Heart left ventricle (tissue), 13 donors: ENCODE data around the gene PRR16.

ENCODE experiments used
- POLR2A ChIP-seq, 2 donors: fragments of 450-650 bp; IDR thresholded peaks; one replicate each; pipeline ENCODE4 v1.6.1; 2017; ENCODE audit warnings: antibody characterized with exemption in 2 of 2, mild to moderate bottlenecking in 2 of 2, moderate library complexity in 2 of 2
- TF ChIP-seq, protein P1 (sequence below), 12 donors: fragments of 200-600 bp; sonication (generic) in 4 of 12; IDR thresholded peaks; one replicate each; pipeline versions ENCODE4 v1.5.0 to v1.8.0; 2018 to 2022; ENCODE audit warnings: antibody characterized with exemption in 12 of 12, mild to moderate bottlenecking in 5 of 12
- donor health status: ischemic (EF 13 %, LVEDD 7.1; RV severe dilation, severe dysfunction).
- donor health status: DM: no; HTN: yes; CAD: no.
- donor health status: DM: no; HTN: no; CAD: no.
- donor health status: ischemic (EF 25% LVEDD 6.9; RV normal size, moderate dysfunction).
- donor health status: ischemic (EF 25% LVEDD 5.7; RV mildly dilated, moderate dysfunction).
- donor health status: ischemic (EF 35%, LVEDD 5.7; RV mildly dilated, moderate dysfunction).
- donor health status: nonischemic (EF 11% LVEDD 7.7; RV severe dilation, severe dysfunction).
- donor health status: DM: yes; HTN: yes; CAD: no.
- donor health status: PGD.
- donor health status: ischemic (EF 29% LVEDD 5.4; RV normal size, mild dysfunction).
- donor health status: nonischemic (EF 23%, LVEDD 6.1; RV moderate dilation, normal function).

DNA sequence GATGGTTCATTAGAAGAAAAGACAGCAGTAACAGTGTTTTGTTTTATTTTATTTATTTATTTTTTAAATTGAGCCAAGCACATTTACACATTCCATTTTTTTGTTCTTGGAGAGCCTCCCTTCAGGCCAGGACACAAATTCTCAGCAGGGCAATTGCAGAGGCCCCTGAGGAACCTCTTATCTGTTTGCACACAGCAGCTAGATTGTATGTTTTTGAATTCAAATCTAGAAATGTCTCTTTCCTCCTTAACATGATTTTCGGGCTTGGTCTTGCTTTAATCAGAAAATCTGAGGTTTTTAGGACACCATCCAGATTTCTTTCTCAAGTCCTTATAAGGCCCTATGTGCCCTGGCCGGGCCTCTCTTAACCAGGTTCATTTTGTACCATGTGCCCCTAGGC lies 76.0 kb downstream of the PRR16 start:
- TF ChIP-seq, protein P1, sequence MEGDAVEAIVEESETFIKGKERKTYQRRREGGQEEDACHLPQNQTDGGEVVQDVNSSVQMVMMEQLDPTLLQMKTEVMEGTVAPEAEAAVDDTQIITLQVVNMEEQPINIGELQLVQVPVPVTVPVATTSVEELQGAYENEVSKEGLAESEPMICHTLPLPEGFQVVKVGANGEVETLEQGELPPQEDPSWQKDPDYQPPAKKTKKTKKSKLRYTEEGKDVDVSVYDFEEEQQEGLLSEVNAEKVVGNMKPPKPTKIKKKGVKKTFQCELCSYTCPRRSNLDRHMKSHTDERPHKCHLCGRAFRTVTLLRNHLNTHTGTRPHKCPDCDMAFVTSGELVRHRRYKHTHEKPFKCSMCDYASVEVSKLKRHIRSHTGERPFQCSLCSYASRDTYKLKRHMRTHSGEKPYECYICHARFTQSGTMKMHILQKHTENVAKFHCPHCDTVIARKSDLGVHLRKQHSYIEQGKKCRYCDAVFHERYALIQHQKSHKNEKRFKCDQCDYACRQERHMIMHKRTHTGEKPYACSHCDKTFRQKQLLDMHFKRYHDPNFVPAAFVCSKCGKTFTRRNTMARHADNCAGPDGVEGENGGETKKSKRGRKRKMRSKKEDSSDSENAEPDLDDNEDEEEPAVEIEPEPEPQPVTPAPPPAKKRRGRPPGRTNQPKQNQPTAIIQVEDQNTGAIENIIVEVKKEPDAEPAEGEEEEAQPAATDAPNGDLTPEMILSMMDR (IDR thresholded peaks at IDR 0.05) = no peak
- no peak for TF ChIP-seq POLR2A (IDR thresholded peaks at IDR 0.05)
